GM10266 (cell line): ENCODE results near the gene NAXE.
"Not testable (repeated sequence)": the region's sequence is repeated elsewhere in the genome, so short reads cannot be mapped to it uniquely, and the experiment has no call there.

Experiments
- DNase-seq: peaks from one replicate; pipeline ENCODE4 v3.0.0; 2012; ENCODE audit errors: extremely low spot score
- TF ChIP-seq, protein P1 (sequence below): IDR thresholded peaks from 2 replicates; pipeline ENCODE4 v1.5.1; 2012; ENCODE audit warnings: mild to moderate bottlenecking, low read depth; ENCODE audit not compliant: control insufficient read depth, insufficient read depth; ENCODE audit errors: missing control alignments

The NAXE gene

GRCh38 chr1:156549831-156550230, 41.7 kb upstream of the NAXE start:
- no peak for DNase-seq
- TF ChIP-seq, protein P1, sequence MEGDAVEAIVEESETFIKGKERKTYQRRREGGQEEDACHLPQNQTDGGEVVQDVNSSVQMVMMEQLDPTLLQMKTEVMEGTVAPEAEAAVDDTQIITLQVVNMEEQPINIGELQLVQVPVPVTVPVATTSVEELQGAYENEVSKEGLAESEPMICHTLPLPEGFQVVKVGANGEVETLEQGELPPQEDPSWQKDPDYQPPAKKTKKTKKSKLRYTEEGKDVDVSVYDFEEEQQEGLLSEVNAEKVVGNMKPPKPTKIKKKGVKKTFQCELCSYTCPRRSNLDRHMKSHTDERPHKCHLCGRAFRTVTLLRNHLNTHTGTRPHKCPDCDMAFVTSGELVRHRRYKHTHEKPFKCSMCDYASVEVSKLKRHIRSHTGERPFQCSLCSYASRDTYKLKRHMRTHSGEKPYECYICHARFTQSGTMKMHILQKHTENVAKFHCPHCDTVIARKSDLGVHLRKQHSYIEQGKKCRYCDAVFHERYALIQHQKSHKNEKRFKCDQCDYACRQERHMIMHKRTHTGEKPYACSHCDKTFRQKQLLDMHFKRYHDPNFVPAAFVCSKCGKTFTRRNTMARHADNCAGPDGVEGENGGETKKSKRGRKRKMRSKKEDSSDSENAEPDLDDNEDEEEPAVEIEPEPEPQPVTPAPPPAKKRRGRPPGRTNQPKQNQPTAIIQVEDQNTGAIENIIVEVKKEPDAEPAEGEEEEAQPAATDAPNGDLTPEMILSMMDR = no peak

DNA sequence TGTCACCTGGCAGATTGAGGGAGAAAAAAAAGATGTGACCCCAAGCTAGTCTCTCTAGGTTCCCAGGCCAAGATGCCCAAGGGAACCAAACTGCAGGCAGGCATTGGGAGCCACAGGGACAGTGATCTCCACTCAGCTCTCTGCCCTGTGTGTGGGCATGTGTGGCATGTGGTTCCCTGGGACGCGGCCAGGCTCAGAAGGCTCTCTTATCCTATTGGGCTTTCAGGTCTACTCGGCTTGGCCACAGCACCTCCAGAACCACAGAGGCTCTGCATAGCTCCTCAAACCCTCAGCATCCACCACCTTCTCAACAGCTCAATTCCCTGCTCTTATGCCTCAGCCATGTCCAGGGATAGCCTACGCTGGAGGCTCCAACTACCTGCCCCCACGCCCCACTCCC, 41.2 kb upstream of the NAXE start:
- no peak for DNase-seq
- TF ChIP-seq, protein P1 = no peak

GRCh38 chr1:156551066-156551643, 40.4 kb upstream of the NAXE start:
- TF ChIP-seq, protein P1 = no peak
- DNase-seq = no peak

DNA sequence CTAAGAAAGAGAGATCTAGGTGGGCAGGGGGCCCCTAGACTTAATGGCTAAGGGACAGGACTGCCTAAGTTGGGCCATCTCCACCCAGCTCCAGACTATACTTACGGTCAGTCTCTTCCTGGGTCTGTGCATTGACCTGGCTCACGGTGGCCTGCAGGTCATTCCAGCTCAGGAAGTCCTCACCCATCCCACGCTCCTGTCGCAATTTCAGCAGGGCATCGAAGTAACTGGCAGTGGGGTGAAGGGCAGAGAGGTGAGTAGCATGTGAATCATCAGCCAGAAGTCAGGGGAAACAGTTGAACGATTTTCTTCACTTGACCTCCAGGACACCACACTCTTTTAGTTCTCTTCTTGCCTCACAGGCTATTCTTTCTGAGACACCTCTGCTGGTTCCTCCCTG, 39.7 kb upstream of the NAXE start:
- DNase-seq = no peak
- TF ChIP-seq, protein P1 = no peak

DNA sequence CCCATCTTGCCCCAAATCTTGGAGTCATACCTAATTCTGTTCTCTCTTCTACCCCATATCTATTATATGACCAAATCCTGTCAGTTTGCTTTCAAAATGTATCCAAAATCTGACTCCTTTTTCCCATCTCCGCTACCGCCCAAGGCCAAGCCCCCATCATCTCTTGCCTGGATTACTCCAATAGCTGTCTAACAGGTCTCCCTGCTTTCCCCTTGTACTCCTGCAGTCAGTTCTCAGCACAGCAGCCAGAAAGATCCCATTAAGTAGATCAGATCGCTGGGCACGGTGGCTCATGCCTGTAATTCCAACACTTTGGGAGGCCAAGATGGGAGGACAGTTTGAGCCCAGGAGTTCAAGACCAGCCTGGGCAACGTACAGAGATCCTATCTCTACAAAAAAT, 39.1 kb upstream of the NAXE start:
- TF ChIP-seq, protein P1 = no peak
- no peak for DNase-seq

GRCh38 chr1:156552937-156553336, 38.6 kb upstream of the NAXE start:
- not testable (repeated sequence) for DNase-seq

DNA sequence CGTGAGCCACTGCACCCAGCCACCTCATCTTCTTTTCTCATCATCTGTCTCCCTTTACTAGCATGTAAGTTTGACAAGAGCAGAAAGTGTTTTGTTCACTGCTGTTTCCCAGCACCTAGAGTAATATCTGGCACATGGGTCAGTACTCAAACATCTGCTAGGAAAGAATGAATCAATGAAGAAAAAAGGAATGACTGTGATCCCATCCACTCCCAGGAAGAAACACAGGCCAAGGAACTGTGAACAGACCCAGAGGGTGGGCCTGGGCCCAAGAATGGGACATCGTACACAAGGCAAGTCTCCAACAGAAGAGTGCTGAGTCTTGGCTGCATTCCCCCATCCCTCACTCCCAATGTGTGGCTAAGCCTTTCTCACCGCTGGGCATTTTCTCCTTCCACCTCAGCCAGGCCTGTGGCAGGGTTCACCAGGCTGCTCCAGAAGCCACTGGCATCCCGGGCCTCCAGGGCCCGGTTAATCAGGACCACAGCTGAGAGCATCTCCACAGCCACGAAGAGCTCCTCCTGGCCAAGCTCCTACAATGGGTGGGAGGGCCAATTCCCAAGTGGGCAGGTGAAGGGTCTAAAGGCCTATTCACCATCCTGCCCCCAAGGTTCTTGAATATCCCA, 37.6 kb upstream of the NAXE start:
- no peak for DNase-seq
- TF ChIP-seq, protein P1 = no peak
